OCI-LY1 (cell line): ENCODE data around the gene IQGAP2.

Experiments used
- CTCF ChIP-seq: fragments of 200-600 bp; sonication (generic), shearing (Covaris generic); IDR thresholded peaks from 2 replicates; pipeline ENCODE4 v1.5.1; 2017; ENCODE audit warnings: mild to moderate bottlenecking, antibody characterized with exemption, low read length, moderate library complexity, mixed read lengths
- EZH2 ChIP-seq: fragments of 200-600 bp; sonication (generic), shearing (Covaris generic); IDR thresholded peaks from 2 replicates; pipeline ENCODE4 v1.8.0; 2017; ENCODE audit warnings: borderline replicate concordance, mixed run types, mild to moderate bottlenecking, antibody characterized with exemption, low read length, moderate library complexity, mixed read lengths

GRCh38 chr5:76490960-76491359, 87.9 kb downstream of the IQGAP2 start:
- TF ChIP-seq CTCF (no peak), EZH2 (no peak)
